Activated B cell treated with CpG ODN at 0.5 μM for 24 hours (primary cell): ENCODE measurements around the gene THEMIS. TPM values are rescaled to one million over a fixed set of nuclear protein-coding genes. Genes with fewer than 3 reads are reported as not detected.

Experiments used
- ATAC-seq: fragments of 200-7000 bp; cut with Tn5 transposase; one replicate; pipeline ENCODE4 v1.10.0; 2021; ENCODE audit warnings: low read depth, mild to moderate bottlenecking, moderate library complexity
- CTCF ChIA-PET: fragments of 350-600 bp; sonication (Branson Sonifier 250); formaldehyde crosslinking; loops from one replicate; lab custom pipeline; 2021; ENCODE audit warnings: antibody characterized with exemption; lab: Charles Lee
- POLR2A ChIA-PET: fragments of 350-600 bp; sonication (Branson Sonifier 250); formaldehyde crosslinking; loops from one replicate; lab custom pipeline; 2021; ENCODE audit warnings: antibody characterized with exemption; lab: Charles Lee
- DNase-seq: peaks from one replicate; pipeline ENCODE4 v3.0.0; 2022
- H3K27ac Mint-ChIP-seq: one replicate; pipeline ENCODE4 v1.8.0; 2020; ENCODE audit warnings: mixed read lengths
- H3K27me3 Mint-ChIP-seq: one replicate; pipeline ENCODE4 v1.8.0; 2021; ENCODE audit warnings: mixed read lengths
- H3K36me3 Mint-ChIP-seq: one replicate; pipeline ENCODE4 v1.8.0; 2021; ENCODE audit warnings: low read depth, mixed read lengths
- H3K4me1 Mint-ChIP-seq: one replicate; pipeline ENCODE4 v1.8.0; 2021; ENCODE audit warnings: mixed read lengths
- H3K4me3 Mint-ChIP-seq: one replicate; pipeline ENCODE4 v1.8.0; 2020; ENCODE audit warnings: mild to moderate bottlenecking, mixed read lengths
- H3K9me3 Mint-ChIP-seq: one replicate; pipeline ENCODE4 v1.8.0; 2020; ENCODE audit warnings: mixed read lengths
- CTCF ChIP-seq: fragments of 200-600 bp; IDR thresholded peaks from one replicate; pipeline ENCODE4 v1.8.0; 2022; ENCODE audit warnings: antibody characterized with exemption, mild to moderate bottlenecking
- intact Hi-C: fragments of 100-400 bp; cut with micrococcal nuclease; formaldehyde crosslinking; loops from one replicate; pipeline ENCODE4 v1.15.1; 2024
- total RNA-seq: library from RNA; stranded (reverse); gene quantifications from 2 replicates; pipeline ENCODE4 v1.2.3, GENCODE V29; 2022

The THEMIS gene
- total RNA-seq, 1 donor from 2014 or later, result not detected

GRCh38 chr6:127796713-127797112, 104.1 kb downstream of the THEMIS start:
- no peaks in the 10 kb centered on the region for H3K36me3 Mint-ChIP-seq

GRCh38 chr6:127794405-127794804, 106.5 kb downstream of the THEMIS start:
- no peak overlapping the region for H3K4me3 Mint-ChIP-seq
- CTCF ChIA-PET, result no interaction called here

More at GRCh38 chr6:127796713-127797112, 104.1 kb downstream of the THEMIS start:
- intact Hi-C loops, result no loop called here
- H3K4me3 Mint-ChIP-seq, result no peak overlapping the region
- TF ChIP-seq CTCF, result no peak
- H3K27ac Mint-ChIP-seq, result no peak overlapping the region
- DNase-seq, result no peak
- no peaks in the 10 kb centered on the region for H3K9me3 Mint-ChIP-seq
- ChIA-PET POLR2A (no interaction called here), CTCF (no interaction called here)
- H3K27me3 Mint-ChIP-seq, result no peaks in the 10 kb centered on the region
- ATAC-seq, result no peak
- no peaks in the 10 kb centered on the region for H3K4me1 Mint-ChIP-seq

GRCh38 chr6:127793396-127793795, 107.5 kb downstream of the THEMIS start:
- H3K9me3 Mint-ChIP-seq, result no peaks in the 10 kb centered on the region
- TF ChIP-seq CTCF, result no peak
- ATAC-seq (no peak), DNase-seq (no peak)
- no peak overlapping the region for H3K4me3 Mint-ChIP-seq
- no peaks in the 10 kb centered on the region for H3K4me1 Mint-ChIP-seq
- intact Hi-C loops, result no loop called here
- no peak overlapping the region for H3K27ac Mint-ChIP-seq
- H3K27me3 Mint-ChIP-seq, result no peaks in the 10 kb centered on the region
- ChIA-PET CTCF (no interaction called here), POLR2A (no interaction called here)
- H3K36me3 Mint-ChIP-seq, result no peaks in the 10 kb centered on the region

More at GRCh38 chr6:127794405-127794804, 106.5 kb downstream of the THEMIS start:
- Mint-ChIP-seq H3K27ac (no peak overlapping the region), H3K9me3 (no peaks in the 10 kb centered on the region), H3K36me3 (no peaks in the 10 kb centered on the region), H3K27me3 (no peaks in the 10 kb centered on the region), H3K4me1 (no peaks in the 10 kb centered on the region)
- POLR2A ChIA-PET, result no interaction called here
- ATAC-seq, result no peak
- DNase-seq, result no peak
- TF ChIP-seq CTCF, result no peak
- intact Hi-C loops, result no loop called here

GRCh38 chr6:127792616-127793015, 108.2 kb downstream of the THEMIS start:
- ChIA-PET POLR2A (no interaction called here), CTCF (no interaction called here)
- ATAC-seq (no peak), DNase-seq (no peak)
- no peaks in the 10 kb centered on the region for H3K36me3 Mint-ChIP-seq
- no peak for TF ChIP-seq CTCF
- no peaks in the 10 kb centered on the region for H3K4me1 Mint-ChIP-seq
- no peaks in the 10 kb centered on the region for H3K27me3 Mint-ChIP-seq
- H3K9me3 Mint-ChIP-seq, result no peaks in the 10 kb centered on the region
- no peak overlapping the region for H3K27ac Mint-ChIP-seq
- no peak overlapping the region for H3K4me3 Mint-ChIP-seq
- intact Hi-C loops, result no loop called here

GRCh38 chr6:127791779-127792528, 108.9 kb downstream of the THEMIS start:
- H3K36me3 Mint-ChIP-seq, result no peaks in the 10 kb centered on the region
- ChIA-PET CTCF (no interaction called here), POLR2A (no interaction called here)
- DNase-seq (no peak), ATAC-seq (no peak)
- no peaks in the 10 kb centered on the region for H3K4me1 Mint-ChIP-seq
- intact Hi-C loops, result no loop called here
- no peak for TF ChIP-seq CTCF
- no peaks in the 10 kb centered on the region for H3K27me3 Mint-ChIP-seq
- H3K9me3 Mint-ChIP-seq, result no peaks in the 10 kb centered on the region
- no peak overlapping the region for H3K27ac Mint-ChIP-seq
- H3K4me3 Mint-ChIP-seq, result no peak overlapping the region
